ENCODE results near the gene CORO2B. TPM values are rescaled to one million over a fixed set of nuclear protein-coding genes. Genes with fewer than 3 reads are reported as not detected.

The CORO2B gene
- total and polyA plus RNA-seq, 4 donors: 1.8 to 9.2 (median 5.0) TPM

DNA sequence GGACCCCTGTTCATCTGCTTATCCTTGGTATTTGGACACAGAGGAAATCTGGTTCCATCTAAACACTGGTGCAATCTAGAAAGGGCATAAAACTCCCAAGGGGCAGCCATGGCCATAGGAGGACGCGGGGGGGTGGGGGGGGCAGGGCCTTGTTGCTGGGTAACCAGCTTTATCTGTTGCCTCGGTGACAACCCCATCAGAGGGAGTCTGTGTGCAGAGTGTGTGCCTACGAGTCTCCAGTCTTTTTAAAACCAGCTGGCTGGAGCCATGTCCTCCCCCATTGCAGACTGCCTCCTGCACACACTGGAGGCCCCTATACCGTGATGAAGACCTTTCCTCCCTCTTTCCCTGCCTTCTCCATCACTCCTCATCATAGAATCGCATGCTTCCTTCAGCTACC is 26.4 kb upstream of the CORO2B start:
- ATAC-seq (ENCODE audit: low FRiP score): no peak
- H3K4me3 ChIP-seq (ENCODE audit: low read length in 2 of 2): no peak overlapping the region
- intact Hi-C loops (cut with DNase I): loop anchor here (2.0 to 5.0 kb wide), 3 partner anchors 122 to 325 kb away; no protein-coding TSS in a partner anchor

DNA sequence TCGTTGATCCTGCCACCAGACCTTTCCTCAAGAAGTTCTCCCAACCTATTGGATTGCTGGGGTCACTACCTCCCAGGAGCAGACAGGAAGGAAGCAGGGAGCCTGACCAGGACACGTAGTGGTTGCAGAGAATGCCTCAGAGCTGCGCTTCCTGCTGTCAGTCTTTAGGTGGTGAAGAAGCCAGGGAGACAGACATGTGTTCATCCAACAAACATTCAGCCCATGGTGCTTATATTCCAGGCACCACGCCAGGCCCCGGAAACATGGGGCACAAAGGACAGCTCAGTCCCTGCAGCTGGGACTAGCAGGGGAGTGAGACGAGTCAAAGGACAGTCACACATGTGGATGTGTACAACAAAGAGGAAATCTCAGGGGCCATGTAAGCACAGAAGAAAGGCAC is 26.0 kb upstream of the CORO2B start:
- DNase-seq: no peak
- Histone ChIP-seq H3K9me3 (ENCODE audit: control insufficient read depth, low read length) (no peaks in the 10 kb centered on the region), H3K4me3 (ENCODE audit: low read length in 2 of 2) (no peak overlapping the region), H3K27me3 (ENCODE audit: control insufficient read depth in 1 of 2, insufficient read depth in 2 of 2, low read length in 1 of 2) (no peaks in the 10 kb centered on the region), H3K4me1 (ENCODE audit: control insufficient read depth in 1 of 2, insufficient read depth in 2 of 2, low read length in 2 of 2) (no peaks in the 10 kb centered on the region), H3K36me3 (ENCODE audit: control insufficient read depth in 1 of 2, insufficient read depth in 2 of 2, low read length in 1 of 2) (no peaks in the 10 kb centered on the region), H3K27ac (ENCODE audit: low read depth in 1 of 2, low read length in 2 of 2) (no peak overlapping the region)
- intact Hi-C loops (cut with DNase I): loop anchor here (2.0 to 5.0 kb wide), 3 partner anchors 122 to 325 kb away; no protein-coding TSS in a partner anchor
- 51 to 55% methylated on average over 6 of the region's 6 CpGs for WGBS, 2 donors
- no peak for ATAC-seq (ENCODE audit: low FRiP score)

More for the DNA sequence above, 26.4 kb upstream of the CORO2B start:
- H3K36me3 ChIP-seq (ENCODE audit: control insufficient read depth in 1 of 2, insufficient read depth in 2 of 2, low read length in 1 of 2): no peaks in the 10 kb centered on the region
- 74 to 77% methylated on average over 6 of the region's 6 CpGs for WGBS, 2 donors
- no peaks in the 10 kb centered on the region for H3K9me3 ChIP-seq (ENCODE audit: control insufficient read depth, low read length)
- DNase-seq: no peak
- no peaks in the 10 kb centered on the region for H3K27me3 ChIP-seq (ENCODE audit: control insufficient read depth in 1 of 2, insufficient read depth in 2 of 2, low read length in 1 of 2)
- H3K27ac ChIP-seq (ENCODE audit: low read depth in 1 of 2, low read length in 2 of 2): no peak overlapping the region
- no peaks in the 10 kb centered on the region for H3K4me1 ChIP-seq (ENCODE audit: control insufficient read depth in 1 of 2, insufficient read depth in 2 of 2, low read length in 2 of 2)

DNA sequence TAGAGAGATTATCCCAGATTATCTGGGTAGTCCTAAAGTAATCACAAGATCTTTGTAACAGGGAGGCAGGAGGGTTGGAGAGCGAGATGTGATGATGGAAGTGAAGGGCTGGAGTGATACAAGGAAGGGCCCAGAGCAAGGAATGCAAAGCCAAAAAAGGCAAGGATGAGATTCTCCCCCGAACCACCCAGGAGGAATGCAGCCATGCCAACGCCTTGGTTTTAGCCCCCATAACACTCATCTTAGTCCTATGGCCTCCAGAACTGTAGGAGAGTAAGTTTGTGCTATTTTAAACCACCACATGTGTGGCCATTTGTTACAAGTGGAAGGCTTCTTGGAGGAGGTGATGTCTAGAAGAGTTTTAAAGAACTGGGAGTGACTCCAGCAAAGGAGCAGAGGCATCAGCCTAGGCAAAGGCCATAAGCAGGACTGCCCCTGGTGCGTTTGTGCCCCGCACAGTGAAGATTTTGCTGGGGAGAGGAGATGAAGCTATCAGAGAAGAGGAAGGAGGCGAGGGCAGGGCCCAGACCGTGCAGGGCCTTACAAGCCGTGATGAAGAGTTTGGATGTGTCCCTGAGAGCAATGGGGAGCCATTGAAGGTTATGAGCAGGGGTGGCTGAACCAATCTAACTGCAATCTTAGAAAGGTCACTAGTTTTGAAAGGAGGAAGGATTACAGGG is 25.3 kb upstream of the CORO2B start:
- H3K9me3 ChIP-seq (ENCODE audit: control insufficient read depth, low read length): no peaks in the 10 kb centered on the region
- no peaks in the 10 kb centered on the region for H3K4me1 ChIP-seq (ENCODE audit: control insufficient read depth in 1 of 2, insufficient read depth in 2 of 2, low read length in 2 of 2)
- H3K4me3 ChIP-seq (ENCODE audit: low read length in 2 of 2): no peak overlapping the region
- intact Hi-C loops (cut with DNase I): loop anchor here (2.0 to 5.0 kb wide), 3 partner anchors 121 to 324 kb away; no protein-coding TSS in a partner anchor
- WGBS, 2 donors: 88 to 93% methylated on average over 8 of the region's 8 CpGs
- H3K36me3 ChIP-seq (ENCODE audit: control insufficient read depth in 1 of 2, insufficient read depth in 2 of 2, low read length in 1 of 2): no peaks in the 10 kb centered on the region
- ATAC-seq (ENCODE audit: low FRiP score) (no peak), DNase-seq (no peak)
- H3K27me3 ChIP-seq (ENCODE audit: control insufficient read depth in 1 of 2, insufficient read depth in 2 of 2, low read length in 1 of 2): no peaks in the 10 kb centered on the region
- H3K27ac ChIP-seq (ENCODE audit: low read depth in 1 of 2, low read length in 2 of 2): no peak overlapping the region

DNA sequence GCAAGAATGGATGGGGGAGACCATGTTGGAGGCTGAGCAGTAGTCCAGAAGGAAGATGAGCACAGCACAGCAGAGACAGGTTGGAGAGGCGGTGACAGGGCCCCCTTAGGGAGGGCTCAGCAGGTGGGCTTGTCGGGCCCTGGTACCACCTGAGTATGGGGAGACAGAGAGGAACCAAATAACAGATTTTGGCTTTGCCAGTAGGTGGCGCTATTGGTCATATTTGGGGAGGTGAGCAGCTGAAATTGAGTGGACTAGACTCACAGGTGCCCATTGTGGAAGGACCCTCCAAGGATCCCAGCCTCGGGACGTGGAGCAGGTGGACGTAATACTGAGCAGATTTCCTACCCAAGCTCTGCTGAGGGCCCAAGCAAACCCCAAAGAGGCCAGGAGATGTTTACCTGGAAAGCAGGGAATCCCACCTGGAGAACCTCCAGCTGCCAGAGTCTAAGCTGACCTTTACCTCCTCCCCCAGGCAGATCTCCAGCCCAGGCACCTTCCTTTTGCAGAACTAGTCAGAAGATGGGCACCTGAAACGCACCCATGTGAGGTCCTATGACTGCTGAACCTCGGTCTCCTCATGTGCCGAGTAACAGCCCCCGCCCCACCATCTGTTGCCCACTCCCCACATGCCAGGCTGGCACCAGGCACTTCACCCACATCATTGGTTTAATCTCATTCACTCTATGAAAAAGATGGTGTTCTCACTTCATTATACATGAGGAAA is 24.6 kb upstream of the CORO2B start:
- Histone ChIP-seq H3K36me3 (ENCODE audit: control insufficient read depth in 1 of 2, insufficient read depth in 2 of 2, low read length in 1 of 2) (no peaks in the 10 kb centered on the region), H3K27ac (ENCODE audit: low read depth in 1 of 2, low read length in 2 of 2) (no peak overlapping the region), H3K4me1 (ENCODE audit: control insufficient read depth in 1 of 2, insufficient read depth in 2 of 2, low read length in 2 of 2) (no peaks in the 10 kb centered on the region), H3K9me3 (ENCODE audit: control insufficient read depth, low read length) (no peaks in the 10 kb centered on the region), H3K27me3 (ENCODE audit: control insufficient read depth in 1 of 2, insufficient read depth in 2 of 2, low read length in 1 of 2) (no peaks in the 10 kb centered on the region), H3K4me3 (ENCODE audit: low read length in 2 of 2) (no peak overlapping the region)
- DNase-seq: peak in 1 of 2 donors; percentile 70
- WGBS, 2 donors: 55 to 65% methylated on average over 10 of the region's 10 CpGs
- ATAC-seq (ENCODE audit: low FRiP score): no peak
- intact Hi-C loops (cut with DNase I): loop anchor here (2.0 to 5.0 kb wide), 3 partner anchors 121 to 323 kb away; no protein-coding TSS in a partner anchor

DNA sequence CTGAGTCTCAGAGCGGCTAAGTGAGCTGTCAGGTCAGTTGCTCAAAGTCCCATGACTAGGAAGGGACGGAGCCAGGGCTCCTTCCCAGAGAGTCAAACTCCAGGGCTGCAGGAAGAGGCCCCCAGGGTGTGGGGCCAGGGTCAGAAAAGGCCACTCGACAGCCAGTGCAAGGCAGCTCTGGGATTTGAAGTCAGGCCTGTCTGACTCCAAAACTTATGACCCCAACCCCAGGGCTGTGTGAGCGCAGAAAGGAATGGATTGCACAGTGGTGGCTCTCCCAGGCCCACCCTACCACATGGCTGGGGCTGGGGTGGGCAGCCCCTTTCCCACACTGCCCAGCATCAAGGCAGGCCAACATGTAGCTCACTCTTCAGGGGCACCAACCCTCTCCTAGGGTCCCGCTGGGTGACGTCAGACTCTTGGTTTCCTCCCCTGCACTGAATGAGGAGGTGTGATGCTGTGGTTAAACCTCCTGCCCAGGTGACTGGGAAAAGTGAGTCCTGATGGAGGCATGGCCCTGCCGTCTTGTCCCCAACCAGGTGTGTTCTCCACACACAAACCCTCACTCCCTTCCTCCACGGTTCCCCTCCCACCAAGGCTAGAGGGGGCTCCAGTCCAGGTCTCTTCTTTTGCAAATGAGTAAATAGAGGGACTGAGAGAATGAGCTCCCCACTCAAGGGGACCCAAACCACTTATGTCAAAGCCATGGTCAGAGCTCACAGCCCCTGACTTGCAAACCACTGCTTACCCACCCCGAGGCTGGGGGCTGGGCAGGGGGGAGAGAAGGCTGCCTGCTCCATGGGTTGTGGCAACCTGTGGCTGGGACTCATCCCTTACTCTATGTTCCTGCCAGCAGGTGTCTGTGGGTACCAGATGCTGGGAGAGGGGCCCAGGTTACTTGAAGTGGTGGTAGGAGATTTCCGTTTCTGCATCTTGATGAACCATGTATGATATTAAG is 23.8 kb upstream of the CORO2B start:
- Histone ChIP-seq H3K36me3 (ENCODE audit: control insufficient read depth in 1 of 2, insufficient read depth in 2 of 2, low read length in 1 of 2) (no peaks in the 10 kb centered on the region), H3K4me1 (ENCODE audit: control insufficient read depth in 1 of 2, insufficient read depth in 2 of 2, low read length in 2 of 2) (no peaks in the 10 kb centered on the region), H3K9me3 (ENCODE audit: control insufficient read depth, low read length) (no peaks in the 10 kb centered on the region), H3K4me3 (ENCODE audit: low read length in 2 of 2) (no peak overlapping the region), H3K27me3 (ENCODE audit: control insufficient read depth in 1 of 2, insufficient read depth in 2 of 2, low read length in 1 of 2) (no peaks in the 10 kb centered on the region), H3K27ac (ENCODE audit: low read depth in 1 of 2, low read length in 2 of 2) (no peak overlapping the region)
- DNase-seq (no peak), ATAC-seq (ENCODE audit: low FRiP score) (no peak)
- intact Hi-C loops (cut with DNase I): loop anchor here (5.0 kb wide), 4 partner anchors 248 to 372 kb away; no protein-coding TSS in a partner anchor
- WGBS, 2 donors: 83 to 87% methylated on average over 10 of the region's 10 CpGs

DNA sequence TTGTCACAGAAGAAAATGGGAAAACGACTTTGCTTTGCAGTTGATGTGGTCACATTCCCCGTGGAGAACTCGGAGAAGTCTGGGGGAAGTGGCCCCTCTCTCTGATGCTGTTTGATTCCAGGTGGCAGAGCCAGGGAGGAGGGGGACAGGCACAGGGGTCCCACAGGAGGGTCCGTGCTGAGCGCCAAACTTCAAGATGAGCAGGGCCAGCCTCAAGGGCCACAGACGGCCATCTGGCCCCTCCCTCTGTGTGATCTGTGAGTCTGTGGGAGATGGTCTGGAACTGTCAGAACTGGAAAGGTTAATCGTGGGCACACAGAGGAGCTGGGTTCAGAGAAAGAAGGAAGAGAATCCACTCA is 23.1 kb upstream of the CORO2B start:
- H3K4me3 ChIP-seq (ENCODE audit: low read length in 2 of 2): no peak overlapping the region
- H3K9me3 ChIP-seq (ENCODE audit: control insufficient read depth, low read length): no peaks in the 10 kb centered on the region
- no peak overlapping the region for H3K27ac ChIP-seq (ENCODE audit: low read depth in 1 of 2, low read length in 2 of 2)
- 90% methylated on average over 7 of the region's 7 CpGs for WGBS, 2 donors
- no peaks in the 10 kb centered on the region for H3K27me3 ChIP-seq (ENCODE audit: control insufficient read depth in 1 of 2, insufficient read depth in 2 of 2, low read length in 1 of 2)
- DNase-seq: no peak
- no peak for ATAC-seq (ENCODE audit: low FRiP score)
- intact Hi-C loops (cut with DNase I): loop anchor here in 1 of 2 donors (5.0 kb wide), 2 partner anchors 248 to 372 kb away; no protein-coding TSS in a partner anchor
- H3K4me1 ChIP-seq (ENCODE audit: control insufficient read depth in 1 of 2, insufficient read depth in 2 of 2, low read length in 2 of 2): no peaks in the 10 kb centered on the region
- H3K36me3 ChIP-seq (ENCODE audit: control insufficient read depth in 1 of 2, insufficient read depth in 2 of 2, low read length in 1 of 2): no peaks in the 10 kb centered on the region

DNA sequence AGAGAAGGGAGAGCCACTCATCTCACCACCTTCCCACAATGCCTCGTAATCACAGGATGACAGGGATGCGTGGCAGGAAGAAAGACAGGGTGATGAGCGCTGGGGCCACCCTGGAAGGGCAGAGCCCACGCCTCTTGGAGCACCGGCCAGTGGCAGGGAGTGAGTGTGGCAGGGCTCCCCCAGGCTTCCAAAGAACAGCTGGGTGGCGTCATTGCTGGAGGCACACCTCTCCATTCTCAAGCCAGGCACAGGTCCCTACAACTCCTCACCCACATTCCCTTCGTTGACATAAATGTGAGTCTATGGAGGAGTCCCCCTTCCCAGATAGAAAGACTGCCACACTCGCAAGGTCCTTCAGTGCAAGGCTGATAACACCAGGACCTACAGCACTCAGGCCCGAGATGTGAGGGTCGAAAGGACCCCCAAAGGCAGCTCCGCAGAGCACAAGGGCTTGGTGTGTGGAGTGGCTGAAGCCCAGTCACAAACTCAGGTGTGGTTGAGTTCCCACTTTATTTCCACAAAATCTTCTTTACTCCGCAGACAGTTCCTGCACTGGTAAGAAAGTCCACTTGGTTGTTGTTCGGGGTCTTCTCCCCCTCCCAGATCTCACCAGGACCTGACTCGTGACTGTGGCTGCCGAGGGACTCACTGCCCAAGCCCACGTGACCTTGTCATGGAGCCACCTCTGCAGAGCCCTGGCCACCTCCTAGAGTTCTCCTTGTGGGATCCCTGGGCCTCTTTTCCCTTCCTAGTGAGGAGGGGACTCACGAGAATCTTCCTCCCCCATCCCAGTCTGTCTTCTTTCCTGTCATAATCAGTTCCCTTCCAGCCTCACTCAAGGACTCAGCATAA is 22.4 kb upstream of the CORO2B start:
- intact Hi-C loops (cut with DNase I): loop anchor here in 1 of 2 donors (5.0 kb wide), 2 partner anchors 249 to 371 kb away; no protein-coding TSS in a partner anchor
- Histone ChIP-seq H3K4me3 (ENCODE audit: low read length in 2 of 2) (no peak overlapping the region), H3K27me3 (ENCODE audit: control insufficient read depth in 1 of 2, insufficient read depth in 2 of 2, low read length in 1 of 2) (no peaks in the 10 kb centered on the region), H3K27ac (ENCODE audit: low read depth in 1 of 2, low read length in 2 of 2) (no peak overlapping the region), H3K9me3 (ENCODE audit: control insufficient read depth, low read length) (no peaks in the 10 kb centered on the region), H3K36me3 (ENCODE audit: control insufficient read depth in 1 of 2, insufficient read depth in 2 of 2, low read length in 1 of 2) (no peaks in the 10 kb centered on the region), H3K4me1 (ENCODE audit: control insufficient read depth in 1 of 2, insufficient read depth in 2 of 2, low read length in 2 of 2) (no peaks in the 10 kb centered on the region)
- WGBS, 2 donors: 92 to 94% methylated on average over 17 of the region's 17 CpGs
- DNase-seq: no peak
- ATAC-seq (ENCODE audit: low FRiP score): no peak
